DMS53 treated with DMSO at 0.1 percent for 48 hours (cell line): Measurements from ENCODE around the gene TBX3.

Source experiments
- DNase-seq: peaks from one replicate; lab custom pipeline; 2025; ENCODE audit not compliant: unreplicated experiment; lab: John Stamatoyannopoulos, UW

The TBX3 gene

DNA sequence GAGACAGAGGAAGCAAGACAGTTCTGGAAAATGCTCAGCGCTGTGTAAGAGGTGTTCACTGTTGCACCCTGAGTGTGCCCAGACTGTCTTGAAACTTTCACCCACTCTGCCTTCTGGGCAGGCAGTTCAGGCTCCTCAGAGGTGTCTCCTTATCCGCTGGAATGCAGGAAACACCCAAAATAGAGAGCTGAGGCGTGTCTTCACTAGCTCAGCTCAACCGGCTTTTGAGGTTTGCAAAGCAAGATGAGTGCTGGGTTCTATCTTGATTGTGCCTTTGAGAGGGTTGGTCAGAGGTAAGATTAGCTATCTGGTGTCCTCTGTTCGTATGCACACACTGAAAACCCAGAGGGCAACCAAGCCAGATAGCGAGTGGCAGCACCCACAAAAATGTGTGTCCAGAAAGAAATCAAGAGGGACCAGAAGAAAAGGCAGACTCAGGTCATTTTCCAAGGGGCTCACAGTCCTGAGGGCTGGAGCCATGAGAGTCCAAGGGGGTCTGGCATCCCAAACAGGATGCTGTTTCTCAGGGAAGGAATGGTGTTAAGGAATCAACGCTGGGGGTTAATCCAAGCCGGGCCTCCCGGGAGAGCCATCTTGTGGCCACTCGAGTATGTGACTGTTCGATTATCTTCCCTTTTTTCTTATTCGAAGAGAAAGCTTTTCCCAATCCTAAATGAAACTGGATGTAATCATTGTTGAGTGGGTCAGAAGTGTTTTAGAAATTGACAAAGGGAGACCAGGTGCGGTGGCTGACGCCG, 47.1 kb downstream of the TBX3 start:
- no peak for DNase-seq

DNA sequence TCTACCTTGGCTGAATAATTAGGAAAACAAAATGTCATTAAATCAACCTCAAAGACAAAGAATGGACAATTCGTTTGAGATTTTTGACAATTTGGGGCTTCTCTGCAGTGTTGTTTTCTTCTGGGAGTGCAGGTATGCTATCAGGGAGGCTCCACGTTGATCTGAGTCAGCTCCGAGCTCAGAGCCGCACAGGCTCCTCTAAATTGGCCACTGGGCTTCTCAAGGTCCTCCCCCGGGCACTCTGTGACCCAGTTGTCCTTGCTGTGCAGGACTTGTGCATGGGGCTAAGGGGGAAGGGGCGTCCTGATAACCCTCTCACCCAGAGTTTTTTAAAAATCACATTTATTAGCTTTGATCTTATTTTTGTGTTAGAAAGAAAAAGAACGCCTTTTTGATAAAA, 52.7 kb downstream of the TBX3 start:
- no peak for DNase-seq

DNA sequence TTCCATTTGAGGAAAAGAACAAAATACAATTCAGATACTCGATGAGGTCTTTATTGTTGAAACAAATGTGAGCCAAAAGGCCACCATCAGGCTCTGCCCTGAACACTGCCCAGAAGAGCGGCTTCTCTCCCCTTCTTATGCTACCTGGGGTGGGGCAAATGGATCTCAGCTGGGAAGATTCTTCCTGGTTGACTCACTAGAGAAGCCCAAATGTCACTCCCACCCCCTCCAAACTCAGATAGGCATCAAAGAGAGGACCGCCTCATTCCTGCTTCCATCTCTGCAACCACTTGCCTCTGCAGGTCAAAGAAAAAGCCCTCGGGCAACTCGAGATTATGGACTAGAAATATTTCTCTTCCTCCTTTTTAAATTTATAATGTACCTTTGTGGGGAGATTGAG, 55.8 kb downstream of the TBX3 start:
- DNase-seq = no peak

DNA sequence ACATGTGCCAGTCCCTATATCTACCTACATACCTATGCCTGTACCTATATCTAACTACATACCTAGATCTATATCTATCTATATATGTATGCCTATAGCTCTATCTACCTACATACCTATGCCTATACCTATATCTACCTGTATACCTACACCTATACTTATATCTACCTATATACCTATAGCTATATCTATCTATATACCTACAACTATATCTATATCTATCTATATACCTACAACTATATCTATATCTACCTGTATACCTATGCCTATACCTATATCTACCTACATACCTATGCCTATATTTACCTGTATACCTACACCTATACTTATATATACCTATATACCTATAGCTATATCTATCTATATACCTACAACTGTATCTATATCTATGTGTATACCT, 56.6 kb downstream of the TBX3 start:
- no peak for DNase-seq

DNA sequence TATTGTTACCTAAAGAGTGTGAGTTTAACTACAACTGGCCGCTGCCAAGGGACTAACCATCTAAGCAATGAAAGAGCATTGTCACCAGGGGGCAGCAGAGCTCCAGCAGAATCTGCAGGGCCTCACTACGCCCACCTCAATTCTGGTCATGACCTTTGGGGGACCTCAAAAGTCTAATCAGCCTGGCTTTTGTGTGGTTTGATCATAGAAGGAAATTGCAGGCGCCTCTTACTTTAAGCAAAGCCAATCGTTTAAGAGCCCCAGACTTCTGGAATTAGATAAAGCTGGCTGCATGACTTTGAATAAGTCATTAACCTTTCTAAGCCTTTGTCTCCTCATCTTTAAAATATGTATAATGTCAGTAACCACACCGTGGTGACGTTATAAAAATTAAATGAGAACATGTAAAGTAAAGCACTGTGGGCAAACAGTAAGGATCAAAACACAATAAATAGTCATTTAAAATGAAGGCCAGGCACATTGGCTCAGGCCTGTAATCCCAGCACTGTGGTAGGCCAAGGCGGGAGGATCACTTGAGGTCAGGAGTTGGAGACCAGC, 58.6 kb downstream of the TBX3 start:
- peak; percentile 45 for DNase-seq

DNA sequence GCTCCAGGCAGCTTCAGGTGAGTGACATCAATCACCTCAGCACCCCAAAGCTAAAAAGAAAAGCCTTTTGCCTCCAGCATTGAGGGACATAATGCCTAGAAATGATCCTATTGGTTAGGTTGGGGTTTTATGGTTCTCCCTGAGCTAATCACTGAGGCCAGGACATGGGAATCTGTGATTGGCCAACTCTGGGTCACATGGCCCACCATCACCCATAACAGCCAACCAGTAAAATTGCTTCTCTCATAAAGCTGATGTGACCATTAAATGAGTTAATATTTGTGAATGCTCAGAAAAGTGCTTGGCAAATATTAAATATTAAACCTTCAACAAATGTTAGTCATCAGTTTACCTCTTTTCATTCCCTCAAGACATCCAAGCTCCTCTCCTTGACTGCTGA, 60.2 kb downstream of the TBX3 start:
- no peak for DNase-seq
